Pulmonary artery endothelial cell (primary cell): ENCODE data around the gene CALML5. TPM values are rescaled to one million over a fixed set of nuclear protein-coding genes. Genes with fewer than 3 reads are reported as not detected.

Experiments used
- DNase-seq: peaks from one replicate; pipeline ENCODE4 v3.0.0-alpha.2; 2011; ENCODE audit warnings: low read depth, low spot score
- total RNA-seq: library from RNA; depleted of rRNA; stranded (reverse); fragments of >200 nt; gene quantifications from 2 replicates; pipeline ENCODE4 v1.2.3, GENCODE V29; 2014

Gene CALML5
- total RNA-seq, 1 donor from 2014 or later = not detected

GRCh38 chr10:5464546-5464945 lies 34.8 kb downstream of the CALML5 start:
- DNase-seq = no peak

DNA sequence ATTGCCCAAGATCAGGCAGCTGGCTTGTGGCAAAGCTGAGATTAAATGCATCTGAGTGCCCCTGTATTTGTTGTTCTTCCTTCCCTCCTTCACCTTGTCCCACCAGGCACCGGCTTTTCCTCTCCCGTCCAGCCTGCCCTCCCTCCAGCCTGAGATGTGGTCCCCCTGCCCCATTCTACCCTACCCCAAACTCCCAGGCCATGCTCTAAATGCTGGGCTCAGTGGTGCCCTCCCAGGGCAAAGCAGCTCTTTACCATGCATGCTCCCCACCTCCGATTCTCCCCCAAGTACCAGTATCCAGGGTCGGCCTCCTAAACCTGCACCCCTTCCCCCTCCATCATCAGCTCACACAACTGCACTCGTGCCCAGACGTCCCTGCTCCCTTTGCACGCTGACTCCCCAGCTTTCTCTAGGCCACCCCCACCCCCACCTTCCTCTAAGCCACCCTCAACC lies 36.5 kb downstream of the CALML5 start:
- DNase-seq = no peak

DNA sequence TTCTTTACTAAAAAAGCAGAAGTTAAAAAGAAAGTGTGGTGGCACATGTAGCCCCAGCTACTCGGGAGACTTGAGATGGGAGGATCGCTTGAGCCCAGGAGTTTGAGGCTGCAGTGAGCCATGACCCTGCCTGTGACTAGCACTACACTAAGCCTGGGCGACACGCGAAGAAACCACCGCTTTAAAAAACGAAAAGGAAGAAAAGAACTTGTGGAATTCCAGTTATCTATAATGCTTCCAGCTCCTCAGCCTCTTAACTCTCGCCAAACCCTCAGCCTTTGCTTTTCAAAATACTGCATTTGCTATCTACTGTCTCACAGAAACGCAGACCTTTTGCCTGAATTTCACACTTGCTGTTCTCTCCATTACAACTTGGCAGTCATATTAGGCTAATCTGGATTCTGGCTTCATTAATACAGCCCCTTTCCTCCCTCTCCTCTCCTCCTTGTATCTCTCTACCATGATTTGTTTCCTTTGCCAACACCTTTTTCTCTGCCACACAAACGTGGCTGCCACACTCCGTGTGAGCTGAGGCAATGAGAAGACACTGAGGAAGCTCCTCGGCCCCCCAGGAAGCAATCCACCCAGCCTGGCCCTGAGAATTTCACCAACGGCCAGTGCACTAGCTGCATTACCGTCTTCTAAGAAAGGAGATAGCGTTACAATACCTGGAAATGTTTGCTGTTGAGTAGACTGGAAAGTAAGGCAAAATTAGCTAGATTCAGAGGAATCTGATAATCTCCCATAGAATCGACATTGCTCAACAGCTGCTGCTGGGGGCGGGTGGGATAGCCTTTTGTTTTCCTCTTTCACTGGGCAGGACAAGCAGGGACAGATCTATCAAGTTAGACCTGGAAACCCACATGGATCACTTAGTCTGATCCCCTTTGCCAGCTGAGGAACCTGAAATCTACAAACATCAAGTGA lies 37.2 kb downstream of the CALML5 start:
- no peak for DNase-seq

DNA sequence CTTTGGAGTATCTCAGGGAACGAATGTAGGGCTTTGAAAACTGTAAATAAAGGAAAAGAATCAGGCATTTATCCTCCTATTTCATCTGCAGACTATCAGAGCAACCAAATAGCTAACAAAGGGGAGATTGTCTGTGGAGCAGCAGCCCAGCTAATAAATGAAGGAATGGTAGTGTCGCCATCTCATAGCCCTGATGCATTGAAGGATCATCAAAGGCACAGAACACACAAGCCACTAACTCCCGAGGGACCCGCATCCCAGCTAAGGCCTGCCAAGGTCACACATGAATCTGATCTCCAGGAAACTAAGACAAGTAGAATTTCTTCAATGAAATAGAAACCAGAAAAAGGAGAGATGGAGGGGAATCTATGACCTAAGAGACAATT lies 38.2 kb downstream of the CALML5 start:
- DNase-seq = no peak

- no peak for DNase-seq
Measured at GRCh38 chr10:5460468-5461202, 38.7 kb downstream of the CALML5 start.

- DNase-seq = no peak
Measured at GRCh38 chr10:5458949-5459747, 40.2 kb downstream of the CALML5 start.

GRCh38 chr10:5458425-5458824 lies 40.9 kb downstream of the CALML5 start:
- DNase-seq = no peak

- no peak for DNase-seq
Measured at GRCh38 chr10:5457741-5458140, 41.6 kb downstream of the CALML5 start.

DNA sequence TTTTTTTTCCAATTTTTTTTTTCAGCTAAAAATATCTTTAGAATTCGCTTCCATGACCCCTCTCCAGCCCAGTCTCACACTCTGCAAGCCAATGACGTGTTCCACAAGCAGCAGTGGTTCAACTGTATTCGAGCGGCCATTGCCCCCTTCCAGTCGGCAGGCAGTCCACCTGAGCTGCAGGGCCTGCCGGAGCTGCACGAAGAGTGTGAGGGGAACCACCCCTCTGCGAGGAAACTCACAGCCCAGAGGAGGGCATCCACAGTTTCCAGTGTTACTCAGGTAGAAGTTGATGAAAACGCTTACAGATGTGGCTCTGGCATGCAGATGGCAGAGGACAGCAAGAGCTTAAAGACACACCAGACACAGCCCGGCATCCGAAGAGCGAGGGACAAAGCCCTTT lies 42.8 kb downstream of the CALML5 start:
- DNase-seq = no peak

DNA sequence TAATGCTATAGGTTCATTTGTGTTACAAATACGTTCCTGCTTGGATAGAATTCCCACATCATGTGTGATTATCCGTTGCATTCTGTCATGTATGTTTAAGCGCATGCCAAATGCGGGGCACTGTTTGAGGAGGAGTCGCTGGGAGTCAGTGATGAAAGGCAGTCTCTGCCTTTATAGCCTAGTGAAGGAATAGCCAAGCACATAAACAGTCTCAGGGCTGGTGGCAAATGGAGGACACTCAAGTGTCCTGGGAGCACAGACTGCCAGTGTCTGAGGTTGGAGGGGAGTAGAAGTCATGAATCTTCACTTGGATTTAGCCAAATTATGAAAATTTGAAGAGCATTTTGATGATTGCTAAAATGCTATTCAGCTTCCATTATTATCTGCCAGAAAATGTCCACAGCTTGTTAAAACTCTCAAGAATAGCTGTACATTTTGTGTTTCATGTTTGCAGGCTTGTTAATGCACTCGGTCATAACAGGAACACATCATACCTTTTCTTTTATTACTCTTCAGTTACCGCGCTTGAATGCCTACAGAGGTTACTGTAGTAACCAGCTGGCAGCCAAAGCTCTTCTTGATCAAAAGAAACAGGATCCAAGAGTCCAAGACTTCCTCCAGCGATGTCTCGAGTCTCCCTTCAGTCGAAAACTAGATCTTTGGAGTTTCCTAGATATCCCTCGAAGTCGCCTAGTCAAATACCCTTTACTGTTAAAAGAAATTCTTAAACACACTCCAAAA lies 45.5 kb downstream of the CALML5 start:
- DNase-seq = no peak

DNA sequence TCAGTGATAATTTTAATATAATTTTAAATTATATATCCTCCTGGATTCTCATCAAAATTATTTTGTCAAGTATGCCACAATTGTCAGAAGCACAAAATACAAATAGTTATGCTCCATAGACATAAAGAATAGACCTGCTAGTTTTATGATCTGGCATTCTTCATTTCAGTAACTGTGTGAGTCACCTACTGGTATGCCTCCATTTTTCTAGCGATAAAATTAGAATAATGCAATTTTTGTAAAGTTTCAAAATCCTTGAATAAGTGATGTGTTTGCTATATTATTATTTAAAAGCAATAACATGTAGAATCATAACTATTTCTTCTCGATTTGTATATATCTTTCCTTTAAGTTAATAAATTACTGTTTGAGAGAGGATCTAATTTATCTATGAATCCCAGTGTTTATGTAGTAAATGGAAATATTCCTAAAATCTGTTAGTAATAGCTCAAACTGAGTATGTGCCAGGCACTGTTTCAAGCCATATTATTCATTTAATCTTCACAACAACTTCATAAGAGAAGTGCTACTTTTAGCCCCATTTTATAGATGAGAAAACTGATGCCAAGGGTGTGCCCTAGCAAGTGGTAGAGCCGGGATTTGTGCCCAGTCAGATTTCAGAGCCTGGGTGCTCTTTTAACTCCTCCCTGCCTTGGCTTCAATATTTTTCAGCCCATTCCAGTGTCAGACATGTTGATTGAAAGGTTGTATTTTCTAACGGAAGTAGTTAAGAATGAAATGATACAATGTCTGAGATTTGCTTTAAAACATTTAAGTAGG lies 48.6 kb downstream of the CALML5 start:
- no peak for DNase-seq

GRCh38 chr10:5449823-5450222 lies 49.5 kb downstream of the CALML5 start:
- DNase-seq = peak; percentile 30

GRCh38 chr10:5449227-5449626 lies 50.1 kb downstream of the CALML5 start:
- no peak for DNase-seq

Other genes starting within 250 kb of the CALML5 start
- not detected in 2 replicates for gene UCN3, start 134.6 kb downstream of the CALML5 start, total RNA-seq
- 0.11 and 0.73 TPM in 2 replicates for gene TUBAL3, start 94.7 kb downstream of the CALML5 start, total RNA-seq
- gene NET1, start 87.0 kb downstream of the CALML5 start, total RNA-seq = 35.3 and 44.1 TPM in 2 replicates
- gene CALML3, start 25.4 kb upstream of the CALML5 start, total RNA-seq = not detected in 2 replicates
- gene ASB13, start 167.0 kb upstream of the CALML5 start, total RNA-seq = 6.6 and 13.1 TPM in 2 replicates
- gene TASOR2, start 185.3 kb upstream of the CALML5 start, total RNA-seq = 65.3 and 88.2 TPM in 2 replicates